ENCODE measurements around the gene TFB1M.

TFB1M gene

DNA sequence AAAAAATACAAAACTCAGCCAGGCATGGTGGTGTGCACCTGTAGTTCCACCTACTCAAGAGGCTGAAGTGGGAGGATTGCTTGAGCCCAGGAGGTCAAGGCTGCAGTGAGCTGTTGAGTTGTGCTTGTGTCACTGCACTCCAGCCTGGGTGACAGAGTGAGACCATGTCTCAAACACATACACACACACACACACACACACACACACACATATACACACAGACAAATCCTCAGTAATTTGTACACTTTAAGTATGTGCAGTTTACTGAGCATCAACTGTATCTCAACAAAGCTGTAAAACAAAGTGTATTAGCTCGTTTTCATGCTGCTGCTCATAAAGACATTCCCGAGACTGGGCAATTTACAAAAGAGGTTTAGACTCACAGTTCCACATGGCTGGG is 7.3 kb downstream of the TFB1M start:
- H4K8ac ChIP-seq (ENCODE audit: low read depth, low read length) = no peak overlapping the region
- no peak overlapping the region for H4K5ac ChIP-seq (ENCODE audit: low read length)
- H3K36me3 ChIP-seq (ENCODE audit: control insufficient read depth, insufficient read depth, low read length) = peaks cover 2% of the 10 kb centered on the region
- H3K4me3 ChIP-seq (ENCODE audit: low read length) = no peak overlapping the region
- H3K4me2 ChIP-seq (ENCODE audit: low read length) = no peak overlapping the region
- no peak overlapping the region for H3K27ac ChIP-seq (ENCODE audit: low read depth, low read length)
- no peak overlapping the region for H3K23ac ChIP-seq (ENCODE audit: low read length)
- no peak overlapping the region for H2AK5ac ChIP-seq (ENCODE audit: low read length)
- no peaks in the 10 kb centered on the region for H3K79me1 ChIP-seq (ENCODE audit: low read length)
- no peaks in the 10 kb centered on the region for H3K4me1 ChIP-seq (ENCODE audit: control insufficient read depth, low read depth, low read length)
- no peak overlapping the region for H2BK120ac ChIP-seq (ENCODE audit: low read depth, low read length)
- H2BK15ac ChIP-seq (replicated peaks; ENCODE audit: low read depth) = no peak overlapping the region
- H3K9ac ChIP-seq (ENCODE audit: low read length) = no peak overlapping the region
- DNase-seq = no peak
- no peak overlapping the region for H3K18ac ChIP-seq (ENCODE audit: low read length)
- no peak overlapping the region for H2BK5ac ChIP-seq (ENCODE audit: low read length)
- H3K79me2 ChIP-seq (ENCODE audit: control insufficient read depth, insufficient read depth, low read length) = no peaks in the 10 kb centered on the region
- no peaks in the 10 kb centered on the region for H3K27me3 ChIP-seq (ENCODE audit: insufficient read depth, low read length, poor library complexity)
- H3K4ac ChIP-seq (ENCODE audit: low read depth, low read length) = no peak overlapping the region
- no CpG with 5 or more reads among the region's 2 CpGs for WGBS (ENCODE audit: extremely low coverage, insufficient coverage, low lambda C conversion rate)
- no peak overlapping the region for H3K56ac ChIP-seq (ENCODE audit: low read length)

DNA sequence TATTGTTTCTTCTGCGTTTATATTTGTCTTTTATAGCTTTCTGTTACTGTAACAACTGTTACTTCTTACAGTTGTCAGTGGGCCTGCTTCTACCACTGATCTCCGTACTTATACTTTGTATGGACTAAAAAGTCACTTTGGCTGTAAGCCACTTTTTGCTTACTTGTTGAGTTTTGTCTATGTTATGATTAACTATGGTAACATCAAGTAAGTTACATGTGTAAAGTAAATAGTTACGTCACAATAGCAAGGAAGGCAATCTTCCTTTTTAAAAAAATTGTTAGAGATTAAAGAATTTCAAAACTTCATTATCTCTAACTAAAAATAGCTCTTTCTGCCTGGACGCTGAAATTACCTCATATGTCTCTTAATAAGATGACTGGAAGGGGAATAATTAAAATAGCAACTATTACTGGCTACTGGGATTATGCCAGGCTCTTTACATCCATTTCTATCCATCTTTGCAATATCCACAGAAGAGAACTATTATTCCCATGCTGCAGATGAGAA is 10.9 kb downstream of the TFB1M start:
- no CpG with 5 or more reads among the region's 4 CpGs for WGBS (ENCODE audit: extremely low coverage, insufficient coverage, low lambda C conversion rate)

GRCh38 chr6:155301867-155302266 is 12.4 kb downstream of the TFB1M start:
- WGBS (ENCODE audit: extremely low coverage, insufficient coverage, low lambda C conversion rate) = no CpG with 5 or more reads among the region's 2 CpGs
- no peak overlapping the region for H3K56ac ChIP-seq (ENCODE audit: low read length)
- H3K27me3 ChIP-seq (ENCODE audit: insufficient read depth, low read length, poor library complexity) = no peaks in the 10 kb centered on the region
- peak; percentile 40 for DNase-seq
- no peak overlapping the region for H3K4ac ChIP-seq (ENCODE audit: low read depth, low read length)
- no peak overlapping the region for H3K23ac ChIP-seq (ENCODE audit: low read length)
- no peak overlapping the region for H2AK5ac ChIP-seq (ENCODE audit: low read length)
- H3K27ac ChIP-seq (ENCODE audit: low read depth, low read length) = no peak overlapping the region
- H2BK15ac ChIP-seq (replicated peaks; ENCODE audit: low read depth) = no peak overlapping the region
- no peak overlapping the region for H3K4me3 ChIP-seq (ENCODE audit: low read length)
- no peak overlapping the region for H2BK5ac ChIP-seq (ENCODE audit: low read length)
- no peak overlapping the region for H3K9ac ChIP-seq (ENCODE audit: low read length)
- H4K8ac ChIP-seq (ENCODE audit: low read depth, low read length) = no peak overlapping the region
- no peaks in the 10 kb centered on the region for H3K79me2 ChIP-seq (ENCODE audit: control insufficient read depth, insufficient read depth, low read length)
- H3K79me1 ChIP-seq (ENCODE audit: low read length) = no peaks in the 10 kb centered on the region
- no peak overlapping the region for H3K4me2 ChIP-seq (ENCODE audit: low read length)
- H3K18ac ChIP-seq (ENCODE audit: low read length) = no peak overlapping the region
- no peak overlapping the region for H2BK120ac ChIP-seq (ENCODE audit: low read depth, low read length)
- H4K5ac ChIP-seq (ENCODE audit: low read length) = no peak overlapping the region
- no peaks in the 10 kb centered on the region for H3K4me1 ChIP-seq (ENCODE audit: control insufficient read depth, low read depth, low read length)
- H3K36me3 ChIP-seq (ENCODE audit: control insufficient read depth, insufficient read depth, low read length) = no peaks in the 10 kb centered on the region

More for the DNA sequence above, 10.9 kb downstream of the TFB1M start:
- Histone ChIP-seq H2AK5ac (ENCODE audit: low read length) (no peak overlapping the region), H3K79me1 (ENCODE audit: low read length) (no peaks in the 10 kb centered on the region), H4K5ac (ENCODE audit: low read length) (no peak overlapping the region), H2BK15ac (replicated peaks; ENCODE audit: low read depth) (no peak overlapping the region), H3K27ac (ENCODE audit: low read depth, low read length) (no peak overlapping the region), H2BK120ac (ENCODE audit: low read depth, low read length) (no peak overlapping the region), H3K36me3 (ENCODE audit: control insufficient read depth, insufficient read depth, low read length) (no peaks in the 10 kb centered on the region), H3K4ac (ENCODE audit: low read depth, low read length) (no peak overlapping the region), H2BK5ac (ENCODE audit: low read length) (no peak overlapping the region), H3K9ac (ENCODE audit: low read length) (no peak overlapping the region), H3K4me1 (ENCODE audit: control insufficient read depth, low read depth, low read length) (no peaks in the 10 kb centered on the region), H3K18ac (ENCODE audit: low read length) (no peak overlapping the region), H4K8ac (ENCODE audit: low read depth, low read length) (no peak overlapping the region), H3K4me2 (ENCODE audit: low read length) (no peak overlapping the region), H3K4me3 (ENCODE audit: low read length) (no peak overlapping the region), H3K23ac (ENCODE audit: low read length) (no peak overlapping the region), H3K27me3 (ENCODE audit: insufficient read depth, low read length, poor library complexity) (no peaks in the 10 kb centered on the region), H3K56ac (ENCODE audit: low read length) (no peak overlapping the region), H3K79me2 (ENCODE audit: control insufficient read depth, insufficient read depth, low read length) (no peaks in the 10 kb centered on the region)
- no peak for DNase-seq

- Histone ChIP-seq H3K4me1 (ENCODE audit: control insufficient read depth, low read depth, low read length) (no peaks in the 10 kb centered on the region), H3K36me3 (ENCODE audit: control insufficient read depth, insufficient read depth, low read length) (no peaks in the 10 kb centered on the region), H3K27me3 (ENCODE audit: insufficient read depth, low read length, poor library complexity) (no peaks in the 10 kb centered on the region), H3K9ac (ENCODE audit: low read length) (no peak overlapping the region), H3K18ac (ENCODE audit: low read length) (no peak overlapping the region), H3K4me2 (ENCODE audit: low read length) (no peak overlapping the region), H2BK120ac (ENCODE audit: low read depth, low read length) (no peak overlapping the region), H3K27ac (ENCODE audit: low read depth, low read length) (no peak overlapping the region), H2AK5ac (ENCODE audit: low read length) (no peak overlapping the region), H2BK5ac (ENCODE audit: low read length) (no peak overlapping the region), H4K5ac (ENCODE audit: low read length) (no peak overlapping the region), H3K79me1 (ENCODE audit: low read length) (no peaks in the 10 kb centered on the region), H3K79me2 (ENCODE audit: control insufficient read depth, insufficient read depth, low read length) (no peaks in the 10 kb centered on the region), H2BK15ac (replicated peaks; ENCODE audit: low read depth) (no peak overlapping the region), H3K23ac (ENCODE audit: low read length) (no peak overlapping the region), H3K4me3 (ENCODE audit: low read length) (no peak overlapping the region), H3K56ac (ENCODE audit: low read length) (no peak overlapping the region), H3K4ac (ENCODE audit: low read depth, low read length) (no peak overlapping the region), H4K8ac (ENCODE audit: low read depth, low read length) (no peak overlapping the region)
- WGBS (ENCODE audit: extremely low coverage, insufficient coverage, low lambda C conversion rate) = no CpG with 5 or more reads among the region's 3 CpGs
- peak; percentile 38 for DNase-seq
Observed at GRCh38 chr6:155297669-155298068, 16.6 kb downstream of the TFB1M start.

DNA sequence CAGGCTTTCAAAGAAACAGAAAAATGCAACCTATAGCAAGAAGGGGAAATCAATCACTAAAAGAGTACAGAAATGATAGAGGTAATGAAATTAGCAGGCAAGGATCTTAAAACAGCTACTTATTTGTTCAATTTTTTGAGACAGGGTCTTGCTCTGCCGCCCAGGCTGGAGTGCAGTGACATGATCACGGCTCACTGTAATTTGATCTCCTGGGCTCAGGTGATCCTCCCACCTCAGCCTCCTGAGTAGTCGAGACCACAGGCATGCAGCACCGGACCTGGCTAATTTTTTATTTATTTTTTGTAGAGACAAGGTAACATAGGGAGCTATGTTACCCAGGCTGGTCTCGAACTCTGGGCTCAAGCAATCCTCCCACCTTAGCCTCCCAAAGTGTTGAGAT is 21.6 kb downstream of the TFB1M start:
- no peak overlapping the region for H2BK5ac ChIP-seq (ENCODE audit: low read length)
- DNase-seq = no peak
- H3K23ac ChIP-seq (ENCODE audit: low read length) = no peak overlapping the region
- no peak overlapping the region for H3K9ac ChIP-seq (ENCODE audit: low read length)
- no CpG with 5 or more reads among the region's 5 CpGs for WGBS (ENCODE audit: extremely low coverage, insufficient coverage, low lambda C conversion rate)
- no peak overlapping the region for H3K56ac ChIP-seq (ENCODE audit: low read length)
- peaks cover 2% of the 10 kb centered on the region for H3K4me1 ChIP-seq (ENCODE audit: control insufficient read depth, low read depth, low read length)
- peaks cover 2% of the 10 kb centered on the region for H3K36me3 ChIP-seq (ENCODE audit: control insufficient read depth, insufficient read depth, low read length)
- H3K18ac ChIP-seq (ENCODE audit: low read length) = no peak overlapping the region
- no peaks in the 10 kb centered on the region for H3K27me3 ChIP-seq (ENCODE audit: insufficient read depth, low read length, poor library complexity)
- H3K79me2 ChIP-seq (ENCODE audit: control insufficient read depth, insufficient read depth, low read length) = no peaks in the 10 kb centered on the region
- H3K4ac ChIP-seq (ENCODE audit: low read depth, low read length) = no peak overlapping the region
- H4K5ac ChIP-seq (ENCODE audit: low read length) = no peak overlapping the region
- H2BK15ac ChIP-seq (replicated peaks; ENCODE audit: low read depth) = no peak overlapping the region
- no peak overlapping the region for H3K4me3 ChIP-seq (ENCODE audit: low read length)
- H3K4me2 ChIP-seq (ENCODE audit: low read length) = no peak overlapping the region
- no peak overlapping the region for H2BK120ac ChIP-seq (ENCODE audit: low read depth, low read length)
- no peak overlapping the region for H3K27ac ChIP-seq (ENCODE audit: low read depth, low read length)
- H4K8ac ChIP-seq (ENCODE audit: low read depth, low read length) = no peak overlapping the region
- H3K79me1 ChIP-seq (ENCODE audit: low read length) = peaks cover 2% of the 10 kb centered on the region
- no peak overlapping the region for H2AK5ac ChIP-seq (ENCODE audit: low read length)

- H3K4me2 ChIP-seq (ENCODE audit: low read length) = no peak overlapping the region
- no peak overlapping the region for H2AK5ac ChIP-seq (ENCODE audit: low read length)
- no peak overlapping the region for H3K4me3 ChIP-seq (ENCODE audit: low read length)
- no peak overlapping the region for H2BK120ac ChIP-seq (ENCODE audit: low read depth, low read length)
- no peaks in the 10 kb centered on the region for H3K27me3 ChIP-seq (ENCODE audit: insufficient read depth, low read length, poor library complexity)
- H3K27ac ChIP-seq (ENCODE audit: low read depth, low read length) = peak overlapping the region; percentile 22
- WGBS (ENCODE audit: extremely low coverage, insufficient coverage, low lambda C conversion rate) = no CpG with 5 or more reads among the region's 3 CpGs
- peaks cover 2% of the 10 kb centered on the region for H3K36me3 ChIP-seq (ENCODE audit: control insufficient read depth, insufficient read depth, low read length)
- H2BK15ac ChIP-seq (replicated peaks; ENCODE audit: low read depth) = no peak overlapping the region
- H3K4me1 ChIP-seq (ENCODE audit: control insufficient read depth, low read depth, low read length) = peaks cover 2% of the 10 kb centered on the region
- no peak overlapping the region for H3K56ac ChIP-seq (ENCODE audit: low read length)
- H2BK5ac ChIP-seq (ENCODE audit: low read length) = no peak overlapping the region
- H3K23ac ChIP-seq (ENCODE audit: low read length) = no peak overlapping the region
- no peak overlapping the region for H3K18ac ChIP-seq (ENCODE audit: low read length)
- no peak for DNase-seq
- H3K4ac ChIP-seq (ENCODE audit: low read depth, low read length) = no peak overlapping the region
- H3K79me1 ChIP-seq (ENCODE audit: low read length) = peaks cover 2% of the 10 kb centered on the region
- no peak overlapping the region for H4K5ac ChIP-seq (ENCODE audit: low read length)
- no peaks in the 10 kb centered on the region for H3K79me2 ChIP-seq (ENCODE audit: control insufficient read depth, insufficient read depth, low read length)
- no peak overlapping the region for H4K8ac ChIP-seq (ENCODE audit: low read depth, low read length)
- H3K9ac ChIP-seq (ENCODE audit: low read length) = no peak overlapping the region
Observed at GRCh38 chr6:155291291-155291690, 23.0 kb downstream of the TFB1M start.

Measured in mesendoderm (in vitro differentiated cells).